Measurements from ENCODE around the gene ARF4. TPM values are rescaled to one million over a fixed set of nuclear protein-coding genes. Genes with fewer than 3 reads are reported as not detected.

ARF4 gene
- total RNA-seq, 1 donor from 2014 or later = 133 TPM

GRCh38 chr3:57570878-57571277 lies 26.3 kb downstream of the ARF4 start:
- H3K4me1 Mint-ChIP-seq (ENCODE audit: low read depth) = peaks cover 2% of the 10 kb centered on the region
- no peak overlapping the region for H3K4me3 Mint-ChIP-seq (ENCODE audit: low read depth)
- no peak for DNase-seq (ENCODE audit: low spot score, unreplicated experiment)
- TF ChIP-seq CTCF (IDR thresholded peaks at IDR 0.05; ENCODE audit: unreplicated experiment) = no peak
- no peaks in the 10 kb centered on the region for H3K9me3 Mint-ChIP-seq (ENCODE audit: low read depth)
- no peaks in the 10 kb centered on the region for H3K27me3 Mint-ChIP-seq
- H3K36me3 Mint-ChIP-seq (ENCODE audit: insufficient read depth) = peaks cover 30% of the 10 kb centered on the region
- no peak overlapping the region for H3K27ac Mint-ChIP-seq

GRCh38 chr3:57569859-57570450 lies 27.2 kb downstream of the ARF4 start:
- no peak for TF ChIP-seq CTCF (IDR thresholded peaks at IDR 0.05; ENCODE audit: unreplicated experiment)
- H3K4me1 Mint-ChIP-seq (ENCODE audit: low read depth) = no peaks in the 10 kb centered on the region
- no peak overlapping the region for H3K4me3 Mint-ChIP-seq (ENCODE audit: low read depth)
- no peak for DNase-seq (ENCODE audit: low spot score, unreplicated experiment)
- H3K27ac Mint-ChIP-seq = peak overlapping the region; percentile 88
- peaks cover 23% of the 10 kb centered on the region for H3K36me3 Mint-ChIP-seq (ENCODE audit: insufficient read depth)
- no peaks in the 10 kb centered on the region for H3K9me3 Mint-ChIP-seq (ENCODE audit: low read depth)
- no peaks in the 10 kb centered on the region for H3K27me3 Mint-ChIP-seq

- H3K9me3 Mint-ChIP-seq (ENCODE audit: low read depth) = no peaks in the 10 kb centered on the region
- no peak for TF ChIP-seq CTCF (IDR thresholded peaks at IDR 0.05; ENCODE audit: unreplicated experiment)
- peak overlapping the region; percentile 49 for H3K27ac Mint-ChIP-seq
- H3K4me3 Mint-ChIP-seq (ENCODE audit: low read depth) = no peak overlapping the region
- peaks cover 10% of the 10 kb centered on the region for H3K36me3 Mint-ChIP-seq (ENCODE audit: insufficient read depth)
- H3K27me3 Mint-ChIP-seq = no peaks in the 10 kb centered on the region
- DNase-seq (ENCODE audit: low spot score, unreplicated experiment) = no peak
- peaks cover 14% of the 10 kb centered on the region for H3K4me1 Mint-ChIP-seq (ENCODE audit: low read depth)
Observed at GRCh38 chr3:57559526-57559925, 37.6 kb downstream of the ARF4 start.

GRCh38 chr3:57557085-57557537 lies 40.0 kb downstream of the ARF4 start:
- no peak for DNase-seq (ENCODE audit: low spot score, unreplicated experiment)
- no peaks in the 10 kb centered on the region for H3K9me3 Mint-ChIP-seq (ENCODE audit: low read depth)
- peaks cover 14% of the 10 kb centered on the region for H3K4me1 Mint-ChIP-seq (ENCODE audit: low read depth)
- peak overlapping the region; percentile 91 for H3K4me3 Mint-ChIP-seq (ENCODE audit: low read depth)
- H3K36me3 Mint-ChIP-seq (ENCODE audit: insufficient read depth) = peaks cover 7% of the 10 kb centered on the region
- no peaks in the 10 kb centered on the region for H3K27me3 Mint-ChIP-seq
- peak overlapping the region; percentile 94 for H3K27ac Mint-ChIP-seq
- TF ChIP-seq CTCF (IDR thresholded peaks at IDR 0.05; ENCODE audit: unreplicated experiment) = no peak

- Mint-ChIP-seq H3K36me3 (ENCODE audit: insufficient read depth) (peaks cover 7% of the 10 kb centered on the region), H3K4me1 (ENCODE audit: low read depth) (peaks cover 14% of the 10 kb centered on the region), H3K4me3 (ENCODE audit: low read depth) (peak overlapping the region; percentile 91), H3K9me3 (ENCODE audit: low read depth) (no peaks in the 10 kb centered on the region), H3K27ac (peak overlapping the region; percentile 99), H3K27me3 (no peaks in the 10 kb centered on the region)
- DNase-seq (ENCODE audit: low spot score, unreplicated experiment) = peak; percentile 15
- no peak for TF ChIP-seq CTCF (IDR thresholded peaks at IDR 0.05; ENCODE audit: unreplicated experiment)
Observed at GRCh38 chr3:57556459-57557084, 40.6 kb downstream of the ARF4 start.
